Heart left ventricle (tissue), 13 donors: ENCODE measurements around the gene PCSK1.

Experiments
- CTCF ChIP-seq, 12 donors: fragments of 200-600 bp; sonication (generic) in 4 of 12; IDR thresholded peaks; one replicate each; pipeline versions ENCODE4 v1.5.0 to v1.8.0; 2018 to 2022; ENCODE audit warnings: antibody characterized with exemption in 12 of 12, mild to moderate bottlenecking in 5 of 12
- POLR2A ChIP-seq, 2 donors: fragments of 450-650 bp; IDR thresholded peaks; one replicate each; pipeline ENCODE4 v1.6.1; 2017; ENCODE audit warnings: antibody characterized with exemption in 2 of 2, mild to moderate bottlenecking in 2 of 2, moderate library complexity in 2 of 2
- donor health status: ischemic (EF 13 %, LVEDD 7.1; RV severe dilation, severe dysfunction).
- donor health status: DM: no; HTN: yes; CAD: no.
- donor health status: DM: no; HTN: no; CAD: no.
- donor health status: ischemic (EF 25% LVEDD 6.9; RV normal size, moderate dysfunction).
- donor health status: ischemic (EF 25% LVEDD 5.7; RV mildly dilated, moderate dysfunction).
- donor health status: ischemic (EF 35%, LVEDD 5.7; RV mildly dilated, moderate dysfunction).
- donor health status: nonischemic (EF 11% LVEDD 7.7; RV severe dilation, severe dysfunction).
- donor health status: DM: yes; HTN: yes; CAD: no.
- donor health status: PGD.
- donor health status: ischemic (EF 29% LVEDD 5.4; RV normal size, mild dysfunction).
- donor health status: nonischemic (EF 23%, LVEDD 6.1; RV moderate dilation, normal function).

GRCh38 chr5:96476654-96477053 lies 43.6 kb upstream of the PCSK1 start:
- no peak for TF ChIP-seq CTCF (IDR thresholded peaks at IDR 0.05)
- no peak for TF ChIP-seq POLR2A (IDR thresholded peaks at IDR 0.05)
